Medulla oblongata (tissue), 1 donor: Measurements from ENCODE around the gene CSKMT.
"Not testable (repeated sequence)": the region's sequence is repeated elsewhere in the genome, so short reads cannot be mapped to it uniquely, and the experiment has no call there.

Source experiments
- DNase-seq: peaks from one replicate; pipeline ENCODE4 v3.0.0-alpha.2; 2015; ENCODE audit errors: extremely low spot score

Gene CSKMT

GRCh38 chr11:62689421-62690183, 24.5 kb downstream of the CSKMT start, which contains the start of gene LRRN4CL:
Gene LRRN4CL (minus strand): TSS chr11:62689530. CDS start chr11:62688508, 1,022 bp downstream.
- no peak for DNase-seq

- not testable (repeated sequence) for DNase-seq
Observed at GRCh38 chr11:62693624-62694023, 28.5 kb downstream of the CSKMT start.

- DNase-seq = peak; percentile 90
Observed at GRCh38 chr11:62694455-62695167, 29.5 kb downstream of the CSKMT start.

- no peak for DNase-seq
Observed at GRCh38 chr11:62702246-62702645, 37.1 kb downstream of the CSKMT start.

GRCh38 chr11:62703921-62704320, 38.8 kb downstream of the CSKMT start:
- not testable (repeated sequence) for DNase-seq

DNA sequence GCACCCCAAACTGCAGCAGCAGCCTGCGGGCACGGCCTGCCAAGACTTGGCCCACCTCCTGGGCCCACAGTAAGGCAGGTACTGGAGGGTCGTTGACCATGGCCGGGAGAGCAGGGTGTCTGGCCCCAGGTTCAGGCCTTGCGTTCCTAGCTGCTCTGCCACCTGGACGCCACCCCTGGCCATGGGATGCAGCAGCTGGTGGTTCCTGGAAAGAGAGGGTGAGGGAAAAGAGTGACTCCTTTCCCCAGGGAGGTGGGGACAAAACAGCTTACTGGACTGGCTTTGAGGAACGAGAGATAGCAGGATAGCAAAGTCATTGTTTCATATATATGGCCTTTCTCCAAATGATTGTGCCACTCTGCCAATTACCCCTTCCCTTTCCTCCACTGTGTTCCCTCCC, 40.3 kb downstream of the CSKMT start:
- no peak for DNase-seq

DNA sequence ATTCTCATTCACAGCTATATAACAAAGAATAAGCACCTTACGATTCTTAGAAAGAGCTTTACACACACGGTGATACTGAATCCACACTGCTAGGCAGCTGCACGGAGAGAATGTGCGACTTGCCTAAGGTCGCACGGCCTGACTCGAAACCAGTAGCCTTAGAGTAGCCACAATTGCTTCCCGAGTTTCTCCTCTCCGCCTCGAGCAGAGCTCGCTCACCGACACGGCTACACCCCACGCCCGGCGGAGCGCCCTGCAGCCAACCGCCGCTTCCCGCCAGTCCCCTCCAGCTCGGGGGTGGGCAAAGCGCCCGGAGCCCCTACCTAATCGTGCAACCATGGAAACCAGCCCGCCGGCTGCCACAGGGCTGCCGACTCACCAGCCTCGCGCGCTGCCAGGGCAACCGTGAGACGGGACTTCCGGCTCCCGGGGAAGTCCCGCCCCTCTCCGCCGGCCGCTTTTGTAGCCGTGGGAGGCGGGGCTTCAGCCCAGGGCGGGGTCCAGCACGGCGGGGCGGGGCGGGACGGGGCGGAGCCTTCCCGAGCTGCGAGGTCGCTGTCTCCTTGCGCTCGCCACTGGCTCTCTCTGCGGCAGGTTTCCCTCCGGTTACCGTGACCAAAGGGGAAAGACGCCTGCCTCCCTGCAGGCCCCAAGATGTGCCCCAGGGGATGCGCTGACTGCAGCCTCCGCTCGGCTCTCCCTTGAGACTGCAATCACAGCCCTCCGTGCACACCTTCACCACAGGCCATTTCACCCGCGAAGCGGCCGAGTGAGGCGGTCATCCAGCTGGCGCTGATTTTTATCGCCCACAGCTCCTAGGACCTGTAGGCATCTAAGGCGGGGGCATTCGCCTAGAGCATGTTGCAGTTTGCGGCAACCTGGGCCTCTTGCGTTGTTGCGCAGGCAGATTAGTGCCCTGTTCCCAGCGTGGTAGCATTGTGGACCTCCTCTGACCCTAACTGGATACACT, 41.1 kb downstream of the CSKMT start:
- peak; percentile 96 for DNase-seq

DNA sequence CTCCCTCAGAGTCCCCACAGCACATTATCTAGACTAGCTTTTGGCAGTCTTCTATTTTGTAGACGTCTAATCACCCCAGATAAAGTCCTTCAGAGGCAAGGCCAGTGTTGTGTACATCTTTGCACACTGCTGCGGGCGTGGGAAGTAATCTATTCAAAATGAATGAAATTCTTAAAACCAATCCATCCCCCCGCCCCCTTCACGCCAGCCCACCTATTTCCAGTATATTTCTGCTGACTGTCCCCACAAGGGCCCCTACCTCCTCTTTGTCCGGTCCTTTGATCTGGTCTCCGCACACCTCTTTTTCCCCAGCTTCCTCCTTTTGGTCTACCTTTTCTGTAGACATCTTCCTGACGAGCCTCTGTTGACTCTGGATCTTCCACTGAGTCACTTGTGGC, 41.7 kb downstream of the CSKMT start:
- no peak for DNase-seq

DNA sequence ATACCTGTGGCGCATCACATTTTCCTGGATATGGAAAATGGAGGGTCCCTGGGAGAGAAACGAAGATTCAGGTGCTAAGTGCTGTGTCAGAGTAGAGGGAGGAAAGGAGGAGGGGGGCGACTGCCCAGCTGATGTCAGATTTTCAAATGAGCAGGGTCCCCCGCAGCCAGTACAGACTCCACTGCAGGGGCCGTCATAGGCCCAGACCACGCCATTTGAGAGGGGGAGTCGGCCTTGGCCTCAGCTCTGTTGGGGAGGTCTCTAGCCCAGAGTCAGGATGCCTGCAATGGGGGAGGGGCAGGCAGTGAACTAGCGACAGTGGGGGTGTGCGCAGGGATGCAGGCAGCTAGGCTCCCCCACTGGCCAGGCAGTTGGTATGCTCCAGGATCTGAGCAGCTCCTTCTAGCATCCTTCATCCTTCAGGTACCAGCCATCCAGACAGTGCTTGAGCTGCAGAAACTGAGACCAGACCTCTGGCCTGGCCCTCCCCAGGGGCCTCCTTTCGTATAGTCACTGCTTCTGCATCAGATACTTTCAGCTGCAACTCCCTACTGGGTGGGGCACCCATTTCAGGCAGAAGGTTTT, 42.3 kb downstream of the CSKMT start, which contains the start of the genes BSCL2 and GNG3:
BSCL2 (minus strand) TSS at position 148 of the 585 bp plus-strand sequence. CDS start 229 bp downstream, outside the sequence.
GNG3 (plus strand) TSS at position 400 of the 585 bp plus-strand sequence. CDS start 620 bp downstream, outside the sequence.
- DNase-seq = peak; percentile 62

GRCh38 chr11:62708392-62708791, 43.3 kb downstream of the CSKMT start:
- DNase-seq = no peak

- no peak for DNase-seq
Observed at GRCh38 chr11:62708793-62709192, 43.7 kb downstream of the CSKMT start.

GRCh38 chr11:62709247-62710000, 44.3 kb downstream of the CSKMT start:
- DNase-seq = peak; percentile 98

- DNase-seq = no peak
Observed at GRCh38 chr11:62710001-62710345, 44.9 kb downstream of the CSKMT start.

- no peak for DNase-seq
Observed at GRCh38 chr11:62712276-62712812, 47.2 kb downstream of the CSKMT start.

DNA sequence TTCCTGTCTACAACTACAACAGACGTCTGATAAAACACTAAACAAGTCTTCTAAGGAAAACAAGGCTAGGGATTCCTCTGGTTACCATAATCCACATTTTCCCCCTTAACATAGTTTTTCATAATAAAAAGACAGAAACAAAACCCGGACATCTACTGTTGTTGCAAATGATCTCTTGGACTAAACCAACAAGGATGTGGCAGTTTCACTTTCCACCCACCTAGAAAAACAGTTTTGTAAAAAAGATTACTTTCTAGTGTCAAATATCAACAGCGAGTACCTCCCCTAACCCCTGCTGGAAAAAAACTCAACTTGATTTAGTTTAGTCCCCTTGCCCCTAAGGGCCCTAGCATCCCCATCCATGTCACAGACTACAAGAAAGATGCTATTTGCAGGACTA, 47.7 kb downstream of the CSKMT start:
- DNase-seq = no peak

GRCh38 chr11:62713343-62713742, 48.2 kb downstream of the CSKMT start:
- DNase-seq = no peak

DNA sequence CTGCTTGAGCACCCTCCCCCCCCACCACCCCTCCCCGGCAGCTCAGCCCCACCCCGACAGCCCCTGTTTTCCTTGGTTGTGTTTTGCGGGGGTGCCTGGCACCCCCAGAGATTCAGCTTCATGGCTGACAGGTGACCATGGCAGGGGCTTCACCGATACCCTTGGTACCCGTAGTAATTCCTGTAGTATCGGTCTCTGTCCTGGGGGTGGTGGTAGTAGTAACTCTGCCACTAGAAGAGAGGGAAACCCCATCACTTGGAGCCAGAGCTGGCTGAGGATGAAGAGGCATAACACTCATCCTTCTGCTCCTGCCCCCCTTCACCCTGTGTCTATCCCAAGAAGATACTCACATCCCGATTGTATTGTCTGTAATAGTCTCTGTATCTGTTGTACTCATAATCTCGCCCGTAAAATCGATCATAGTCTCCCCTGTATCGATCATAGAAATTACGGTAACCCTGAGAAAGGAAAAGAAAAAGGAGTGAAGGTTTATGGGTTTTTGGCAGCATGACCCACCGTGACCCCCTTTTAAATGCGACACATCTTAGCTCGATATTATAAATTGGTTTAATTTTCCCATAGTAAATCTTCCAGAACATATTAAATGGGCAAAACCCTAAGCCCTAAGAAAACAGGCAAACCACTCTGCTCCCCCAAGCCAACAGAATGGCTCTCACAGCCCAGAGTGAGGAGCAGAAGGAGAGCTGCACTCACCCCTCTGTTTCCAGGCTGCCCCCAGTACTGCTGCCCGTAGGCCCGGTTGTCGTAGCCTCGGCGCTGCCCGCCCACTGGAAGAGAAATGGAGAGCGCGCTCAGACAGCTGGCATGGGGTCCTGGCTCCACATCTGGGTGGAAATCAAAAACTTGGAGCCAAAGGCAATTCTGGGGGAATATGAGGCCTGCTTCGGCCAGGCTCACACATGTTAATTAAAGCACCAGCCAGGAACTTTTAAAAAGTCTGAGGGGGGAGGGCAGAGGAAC, 50.3 kb downstream of the CSKMT start:
- no peak for DNase-seq

GRCh38 chr11:62716206-62716605, 51.1 kb downstream of the CSKMT start:
- no peak for DNase-seq

GRCh38 chr11:62716816-62717215, 51.7 kb downstream of the CSKMT start:
- DNase-seq = no peak
